BJ (cell line): ENCODE data around the gene CIROP. TPM values are rescaled to one million over a fixed set of nuclear protein-coding genes. Genes with fewer than 3 reads are reported as not detected.

Experiments
- CTCF ChIA-PET: fragments of 350-600 bp; formaldehyde crosslinking; extraction: SDS; loops from one replicate; lab custom pipeline; 2021; ENCODE audit warnings: antibody characterized with exemption, inconsistent platforms; lab: Yijun Ruan, JAX
- POLR2A ChIA-PET: fragments of 300-600 bp; sonication (Branson Sonifier 250); formaldehyde crosslinking; extraction: SDS; loops from one replicate; lab custom pipeline; 2021; ENCODE audit warnings: antibody characterized with exemption; lab: Charles Lee
- DNase-seq: peaks from one replicate; pipeline ENCODE4 v3.0.0-alpha.2; 2011; ENCODE audit warnings: low read depth
- H3K27me3 ChIP-seq: 2 replicates; pipeline ENCODE4 v1.6.0; 2011; ENCODE audit warnings: low read length; ENCODE audit not compliant: control insufficient read depth, insufficient read depth
- H3K36me3 ChIP-seq: 2 replicates; pipeline ENCODE4 v1.5.1; 2011; ENCODE audit warnings: low read length; ENCODE audit not compliant: control insufficient read depth, insufficient read depth
- H3K4me3 ChIP-seq: 2 replicates; pipeline ENCODE4 v1.5.1; 2011; ENCODE audit warnings: low read depth, mild to moderate bottlenecking, control low read depth, low read length
- polyA plus RNA-seq: library from polyadenylated mRNA; depleted of rRNA; stranded (reverse); fragments of >200 nt; gene quantifications from 2 replicates; pipeline ENCODE4 v1.2.3, GENCODE V29; 2011
- TF ChIP-seq, protein P1 (sequence below): IDR thresholded peaks from 2 replicates; pipeline ENCODE4 v1.5.1; 2011; ENCODE audit warnings: low read depth, mild to moderate bottlenecking, control low read depth, inconsistent platforms, low read length, moderate library complexity; ENCODE audit not compliant: insufficient read depth

CIROP gene
- polyA plus RNA-seq, 1 experiment = 0.07 TPM

DNA sequence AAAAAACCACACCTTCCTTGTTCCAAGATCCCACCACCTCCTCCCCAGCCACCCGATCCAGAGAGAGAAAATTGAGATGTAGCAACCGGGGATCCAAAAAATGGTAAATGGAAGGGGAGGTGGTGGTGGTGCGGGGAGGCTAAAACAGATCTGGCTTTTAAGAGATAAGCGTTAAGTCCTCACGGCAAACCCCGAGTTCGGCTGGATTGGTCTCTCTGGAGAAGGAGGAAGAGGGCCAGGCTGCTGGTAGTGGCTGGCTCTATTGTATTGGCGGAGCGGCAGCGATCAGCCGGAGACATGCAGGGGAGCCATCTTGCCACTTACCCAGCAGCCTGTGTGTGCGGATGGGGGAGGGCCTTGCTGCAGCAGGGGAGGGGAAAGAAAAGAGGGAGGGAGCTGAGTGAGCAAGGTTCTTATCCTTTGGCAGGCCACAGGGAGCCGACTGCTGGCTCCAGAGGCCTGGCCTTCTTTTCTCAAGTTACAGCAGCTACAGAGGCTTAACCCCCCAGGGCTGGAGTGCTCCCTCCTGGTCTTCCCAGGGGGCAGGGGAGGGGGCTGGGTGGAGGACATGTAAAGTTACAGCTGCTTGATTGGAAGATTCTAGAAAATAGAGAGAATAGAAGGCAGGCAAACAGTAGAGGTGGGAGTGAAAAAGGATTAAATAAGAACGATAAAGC lies 33.4 kb downstream of the CIROP start:
- Histone ChIP-seq H3K36me3 (peaks cover 29% of the 10 kb centered on the region), H3K4me3 (peak overlapping the region; percentile 66), H3K27me3 (no peaks in the 10 kb centered on the region)
- ChIA-PET CTCF (interaction anchor here (0.6 to 4.7 kb wide), 13 partner anchors 9 to 85 kb away, joined by 3 to 57 read pairs (median 6); partner anchors contain the start of genes ACIN1 and C14orf119), POLR2A (interaction anchor here (1.0 kb wide), 1 partner anchor 23 kb away, joined by 3 read pairs; the partner anchor contains the start of gene ACIN1)
- TF ChIP-seq, protein P1, sequence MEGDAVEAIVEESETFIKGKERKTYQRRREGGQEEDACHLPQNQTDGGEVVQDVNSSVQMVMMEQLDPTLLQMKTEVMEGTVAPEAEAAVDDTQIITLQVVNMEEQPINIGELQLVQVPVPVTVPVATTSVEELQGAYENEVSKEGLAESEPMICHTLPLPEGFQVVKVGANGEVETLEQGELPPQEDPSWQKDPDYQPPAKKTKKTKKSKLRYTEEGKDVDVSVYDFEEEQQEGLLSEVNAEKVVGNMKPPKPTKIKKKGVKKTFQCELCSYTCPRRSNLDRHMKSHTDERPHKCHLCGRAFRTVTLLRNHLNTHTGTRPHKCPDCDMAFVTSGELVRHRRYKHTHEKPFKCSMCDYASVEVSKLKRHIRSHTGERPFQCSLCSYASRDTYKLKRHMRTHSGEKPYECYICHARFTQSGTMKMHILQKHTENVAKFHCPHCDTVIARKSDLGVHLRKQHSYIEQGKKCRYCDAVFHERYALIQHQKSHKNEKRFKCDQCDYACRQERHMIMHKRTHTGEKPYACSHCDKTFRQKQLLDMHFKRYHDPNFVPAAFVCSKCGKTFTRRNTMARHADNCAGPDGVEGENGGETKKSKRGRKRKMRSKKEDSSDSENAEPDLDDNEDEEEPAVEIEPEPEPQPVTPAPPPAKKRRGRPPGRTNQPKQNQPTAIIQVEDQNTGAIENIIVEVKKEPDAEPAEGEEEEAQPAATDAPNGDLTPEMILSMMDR = no peak
- DNase-seq = peak; percentile 72

DNA sequence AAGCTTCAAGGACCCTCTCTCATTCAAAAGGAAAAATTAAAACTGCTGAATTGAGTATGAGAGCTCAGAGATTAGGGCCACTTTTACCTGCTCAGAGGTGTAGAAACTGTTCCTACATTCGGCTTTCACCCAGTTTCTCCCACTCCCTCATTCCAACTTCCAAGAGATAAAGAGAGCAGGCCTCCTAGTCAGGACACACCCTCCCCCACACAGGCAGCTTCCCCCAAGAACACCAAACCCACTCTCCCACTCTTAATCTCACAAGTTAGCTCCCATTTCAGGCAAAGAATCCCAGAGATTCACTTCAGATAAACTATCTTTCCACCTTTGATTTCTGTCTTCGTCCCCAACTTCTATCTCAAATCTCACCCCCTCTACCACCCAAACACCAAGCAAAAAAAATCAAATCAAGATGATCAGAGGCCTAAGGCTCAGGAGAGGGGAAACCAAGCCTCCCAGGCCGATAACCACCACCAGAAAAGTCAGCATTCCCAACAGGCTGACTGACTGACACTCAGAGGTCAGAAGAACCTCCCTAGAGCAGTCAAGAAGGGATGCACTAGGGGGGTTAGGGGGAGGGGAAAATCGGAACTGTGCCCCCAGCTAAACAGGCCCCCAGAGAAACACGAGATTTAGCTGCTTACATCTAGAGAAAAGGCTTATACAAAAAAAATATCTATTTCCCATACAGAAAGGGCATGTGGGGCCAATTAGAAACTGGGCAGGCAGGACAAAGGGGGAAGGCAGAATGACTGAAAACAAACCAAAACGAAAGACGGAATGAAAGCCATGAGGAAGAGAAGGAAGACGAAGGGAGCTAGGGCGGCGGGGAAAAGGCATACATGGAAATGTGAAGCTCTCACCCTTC lies 34.3 kb downstream of the CIROP start:
- Histone ChIP-seq H3K36me3 (peaks cover 23% of the 10 kb centered on the region), H3K4me3 (peak overlapping the region; percentile 66), H3K27me3 (no peaks in the 10 kb centered on the region)
- ChIA-PET CTCF (interaction anchor here (1.0 to 4.7 kb wide), 10 partner anchors 8 to 84 kb away, joined by 3 to 57 read pairs (median 7); partner anchors contain the start of genes ACIN1 and C14orf119), POLR2A (no interaction called here)
- TF ChIP-seq, protein P1 = no peak
- DNase-seq = no peak

DNA sequence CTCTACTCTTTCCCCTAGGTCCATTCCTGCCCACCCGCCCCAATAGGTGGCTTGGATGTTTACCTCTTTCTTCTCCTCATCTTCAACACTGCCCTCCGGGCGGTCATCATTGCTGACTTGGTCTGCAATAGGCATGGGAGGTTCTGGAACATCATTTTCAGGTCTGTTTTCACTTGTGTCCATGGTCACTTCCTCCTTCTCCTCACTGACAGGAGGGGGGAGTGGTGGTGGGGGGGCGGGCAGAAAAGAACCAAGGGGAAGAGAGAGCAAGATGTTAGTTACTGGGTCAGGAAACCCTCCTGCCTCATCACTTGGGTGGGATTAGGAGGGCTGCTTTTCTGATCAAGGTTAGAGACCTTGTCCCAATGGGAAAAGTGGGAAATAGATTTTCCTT lies 35.4 kb downstream of the CIROP start:
- H3K4me3 ChIP-seq = no peak overlapping the region
- ChIA-PET CTCF (interaction anchor here (0.5 to 4.7 kb wide), 44 partner anchors 9 to 417 kb away, joined by 3 to 144 read pairs (median 5); partner anchors contain the start of genes ACIN1, AJUBA, C14orf119 and CDH24), POLR2A (interaction anchor here (0.6 to 1.2 kb wide), 3 partner anchors 9 to 39 kb away, joined by 3 to 7 read pairs (median 5); partner anchors contain the start of genes ACIN1 and C14orf119)
- TF ChIP-seq, protein P1 = no peak
- H3K27me3 ChIP-seq = no peaks in the 10 kb centered on the region
- DNase-seq = no peak
- peaks cover 20% of the 10 kb centered on the region for H3K36me3 ChIP-seq

DNA sequence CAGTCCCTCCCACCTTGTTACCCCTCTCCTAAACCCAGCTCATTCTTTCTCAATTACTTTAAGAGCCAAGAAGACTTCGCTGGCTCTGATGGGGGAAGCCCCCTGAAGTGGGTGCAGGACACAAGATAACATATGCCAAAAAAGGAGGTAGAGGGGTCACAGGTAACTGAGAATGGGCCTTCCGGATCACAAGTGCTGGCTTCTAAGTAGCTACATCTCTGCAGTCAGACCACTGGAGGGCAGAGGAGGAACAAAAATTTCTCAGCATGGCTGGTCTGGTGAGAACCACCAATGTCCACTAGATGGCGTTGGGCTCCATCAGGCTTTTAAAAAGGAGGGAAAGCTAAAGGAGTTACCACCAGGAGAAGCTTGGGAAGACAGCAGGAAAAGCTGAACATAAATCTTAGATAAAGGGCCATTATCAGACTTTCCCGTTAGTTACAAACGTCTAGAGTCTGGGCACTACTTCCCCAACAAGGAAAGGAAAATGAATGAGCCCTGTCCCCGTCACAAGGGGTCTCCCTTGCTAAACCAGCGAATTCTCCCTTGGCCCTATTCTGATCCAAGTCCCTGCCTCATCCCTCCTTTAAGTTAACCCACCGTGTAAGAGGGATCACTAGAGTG lies 35.9 kb downstream of the CIROP start:
- H3K4me3 ChIP-seq = no peak overlapping the region
- no peaks in the 10 kb centered on the region for H3K27me3 ChIP-seq
- H3K36me3 ChIP-seq = peaks cover 23% of the 10 kb centered on the region
- peak; percentile 70 for DNase-seq
- POLR2A ChIA-PET = interaction anchor here (0.6 to 1.3 kb wide), 4 partner anchors 10 to 41 kb away, joined by 3 to 7 read pairs (median 4); partner anchors contain the start of genes ACIN1 and C14orf119
- CTCF ChIA-PET = interaction anchor here (0.5 to 4.7 kb wide), 47 partner anchors 10 to 416 kb away, joined by 3 to 144 read pairs (median 5); partner anchors contain the start of genes ACIN1, AJUBA, C14orf119 and CDH24
- TF ChIP-seq, protein P1 = peak; percentile 99
